Mucosa of stomach (tissue), 1 donor: ENCODE data around the gene DENND1C.
"Not testable (repeated sequence)": the region's sequence is repeated elsewhere in the genome, so short reads cannot be mapped to it uniquely, and the experiment has no call there.

Experiments used
- H3K27me3 ChIP-seq: one replicate; pipeline ENCODE4 v1.7.0; 2013; ENCODE audit warnings: mild to moderate bottlenecking, low read length; ENCODE audit not compliant: control insufficient read depth, insufficient read depth
- H3K36me3 ChIP-seq: one replicate; pipeline ENCODE4 v1.7.0; 2013; ENCODE audit warnings: low read length; ENCODE audit not compliant: control insufficient read depth, insufficient read depth
- H3K4me1 ChIP-seq: one replicate; pipeline ENCODE4 v1.7.0; 2013; ENCODE audit warnings: mild to moderate bottlenecking, low read length; ENCODE audit not compliant: control insufficient read depth, insufficient read depth
- H3K4me3 ChIP-seq: one replicate; pipeline ENCODE4 v1.7.0; 2013; ENCODE audit warnings: low read length
- H3K9ac ChIP-seq: one replicate; pipeline ENCODE4 v1.7.0; 2013; ENCODE audit warnings: mild to moderate bottlenecking, low read length, moderate library complexity
- H3K9me3 ChIP-seq: one replicate; pipeline ENCODE4 v1.7.0; 2013; ENCODE audit warnings: mild to moderate bottlenecking, low read length, moderate library complexity; ENCODE audit not compliant: control insufficient read depth
- donor health status: Pancreatic carcinoma.

DENND1C gene

DNA sequence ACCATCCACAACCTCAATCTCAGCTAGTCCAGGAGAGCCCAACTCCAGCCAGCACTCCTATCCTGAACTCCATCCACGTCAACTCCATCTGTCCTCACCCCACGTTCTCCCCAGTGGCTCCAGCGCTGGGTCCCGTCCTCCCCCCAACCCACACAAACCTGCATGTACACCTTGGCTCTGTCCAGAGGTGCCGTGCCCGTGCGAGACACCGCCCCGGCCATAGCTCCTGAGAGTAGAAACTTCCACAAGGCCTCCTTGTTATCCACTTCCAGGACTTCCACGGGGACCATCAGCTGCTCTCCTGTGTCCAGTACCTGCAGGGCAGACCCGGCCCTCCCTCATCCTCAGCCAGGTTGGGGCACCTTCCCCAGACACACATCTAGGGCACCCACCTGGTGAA lies 49.7 kb downstream of the DENND1C start:
- Histone ChIP-seq H3K9ac (no peak overlapping the region), H3K4me1 (no peaks in the 10 kb centered on the region)

GRCh38 chr19:6429419-6430221 lies 52.0 kb downstream of the DENND1C start:
- no peaks in the 10 kb centered on the region for H3K9me3 ChIP-seq
- H3K4me3 ChIP-seq: no peak overlapping the region
- H3K36me3 ChIP-seq: no peaks in the 10 kb centered on the region
- no peak overlapping the region for H3K9ac ChIP-seq
- H3K27me3 ChIP-seq: no peaks in the 10 kb centered on the region
- peaks cover 5% of the 10 kb centered on the region for H3K4me1 ChIP-seq

More for the DNA sequence above, 49.7 kb downstream of the DENND1C start:
- Histone ChIP-seq H3K27me3 (no peaks in the 10 kb centered on the region), H3K4me3 (no peak overlapping the region), H3K36me3 (no peaks in the 10 kb centered on the region), H3K9me3 (no peaks in the 10 kb centered on the region)

DNA sequence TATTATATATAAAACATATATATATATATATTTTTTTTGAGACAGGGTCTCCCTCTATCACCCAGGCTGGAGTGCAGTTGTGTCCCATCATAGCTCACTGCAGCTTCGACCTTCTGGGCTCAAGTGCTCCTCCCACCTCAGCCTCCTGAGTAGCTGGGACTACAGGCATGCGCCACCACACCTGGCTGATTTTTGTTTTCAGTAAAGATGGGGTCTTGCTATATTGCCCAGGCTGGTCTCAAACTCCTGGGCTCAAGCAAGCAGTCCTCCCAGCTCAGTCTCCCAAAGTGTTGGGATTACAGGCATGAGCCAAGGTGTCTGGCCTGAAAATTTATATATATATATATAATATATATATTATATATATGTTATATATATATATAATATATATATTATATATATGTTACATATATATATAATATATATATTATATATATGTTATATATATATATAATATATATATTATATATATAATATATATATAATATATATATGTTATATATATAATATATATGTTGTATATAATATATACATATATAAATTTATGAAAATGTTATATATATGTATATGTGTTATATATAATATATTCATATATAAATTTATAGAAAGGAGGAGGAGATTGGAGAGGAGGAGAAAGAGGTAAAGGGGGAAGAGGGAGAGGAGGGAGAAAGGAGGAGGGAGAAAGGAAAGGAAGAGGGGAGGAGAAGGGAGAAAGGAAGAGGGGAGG lies 52.7 kb downstream of the DENND1C start:
- H3K4me3 ChIP-seq, H3K9me3 ChIP-seq, H3K36me3 ChIP-seq, H3K9ac ChIP-seq, H3K27me3 ChIP-seq, H3K4me1 ChIP-seq: not testable (repeated sequence)

DNA sequence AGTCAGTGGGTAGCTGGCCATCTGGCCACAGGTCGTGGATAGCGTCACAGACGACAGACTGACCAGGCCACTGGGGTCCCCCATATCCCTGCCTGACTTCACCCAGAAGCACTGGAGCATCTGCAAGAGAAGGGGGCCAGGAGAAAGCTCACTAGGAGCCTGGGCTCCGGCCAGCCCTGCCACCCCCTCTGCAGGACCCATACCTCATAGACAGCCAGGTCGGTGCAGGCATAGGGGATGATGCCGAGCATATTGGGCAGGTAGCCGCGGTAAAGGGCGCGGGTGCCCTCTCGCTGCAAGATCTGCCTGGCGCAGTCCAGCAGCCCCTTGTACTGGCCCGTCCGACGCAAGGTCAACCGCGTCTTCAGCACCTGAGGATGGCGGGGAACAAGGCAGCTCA lies 54.5 kb downstream of the DENND1C start:
- Histone ChIP-seq H3K4me1 (peaks cover 15% of the 10 kb centered on the region), H3K9ac (no peak overlapping the region), H3K4me3 (no peak overlapping the region), H3K9me3 (no peaks in the 10 kb centered on the region), H3K27me3 (no peaks in the 10 kb centered on the region), H3K36me3 (no peaks in the 10 kb centered on the region)

DNA sequence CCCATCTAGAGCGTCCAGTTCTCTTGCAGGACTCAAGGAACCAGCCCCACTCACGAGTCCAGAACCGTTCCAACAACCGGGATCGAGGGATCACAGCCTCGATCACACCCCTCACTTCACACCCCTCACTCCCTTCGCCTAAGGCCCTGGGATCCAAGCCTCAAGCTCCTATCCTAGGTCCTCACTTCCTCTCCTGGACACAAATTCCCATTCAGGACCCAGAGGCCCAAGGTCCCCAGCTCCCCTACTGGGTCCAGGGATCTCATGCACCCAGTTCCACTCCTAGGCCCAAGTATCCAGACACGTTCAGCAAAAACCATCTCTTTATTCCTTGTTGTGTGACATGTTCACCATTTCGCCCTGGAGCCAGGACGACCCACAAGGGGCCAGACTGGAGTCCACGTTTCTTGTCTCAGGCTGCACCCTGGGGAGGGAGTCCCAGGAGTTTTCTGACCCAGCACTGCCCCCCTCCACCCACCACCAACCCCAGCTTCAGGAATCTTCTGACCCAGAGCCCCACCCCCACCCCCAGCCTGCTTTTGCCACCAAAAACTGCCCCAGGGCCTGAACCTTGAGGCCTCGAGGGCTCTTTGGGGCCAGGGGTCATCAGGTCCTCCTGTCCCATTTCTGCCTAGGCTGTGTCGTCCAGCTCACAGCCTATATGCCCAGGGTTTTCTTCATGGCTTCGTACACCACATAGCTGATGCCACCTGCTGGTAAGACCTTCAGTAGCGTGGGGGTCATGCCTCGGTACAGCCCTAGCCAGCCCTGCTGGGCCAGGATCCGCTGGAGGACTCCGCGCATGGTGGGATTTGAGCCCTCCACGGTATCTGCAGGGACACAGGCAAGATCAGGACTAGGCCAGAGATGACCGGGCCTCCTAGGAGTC lies 55.6 kb downstream of the DENND1C start:
- no peak overlapping the region for H3K4me3 ChIP-seq
- H3K4me1 ChIP-seq: peaks cover 15% of the 10 kb centered on the region
- H3K36me3 ChIP-seq: no peaks in the 10 kb centered on the region
- no peak overlapping the region for H3K9ac ChIP-seq
- H3K27me3 ChIP-seq: no peaks in the 10 kb centered on the region
- H3K9me3 ChIP-seq: no peaks in the 10 kb centered on the region

- H3K4me3 ChIP-seq: no peak overlapping the region
- no peaks in the 10 kb centered on the region for H3K36me3 ChIP-seq
- no peaks in the 10 kb centered on the region for H3K9me3 ChIP-seq
- no peak overlapping the region for H3K9ac ChIP-seq
- peaks cover 15% of the 10 kb centered on the region for H3K4me1 ChIP-seq
- no peaks in the 10 kb centered on the region for H3K27me3 ChIP-seq
Observed at GRCh38 chr19:6424939-6425731, 56.5 kb downstream of the DENND1C start.

- Histone ChIP-seq H3K9ac (peak within 1 kb of the TSS; percentile 93), H3K27me3 (no peaks in the 10 kb centered on the region), H3K4me3 (peak within 1 kb of the TSS; percentile 55), H3K36me3 (peaks cover under 1% of the 10 kb centered on the region), H3K9me3 (no peaks in the 10 kb centered on the region), H3K4me1 (peaks cover 15% of the 10 kb centered on the region)
Observed at GRCh38 chr19:6424195-6424938, 57.2 kb downstream of the DENND1C start, which contains the start of gene KHSRP. KHSRP (minus strand) TSS chr19:6424811; CDS start chr19:6424701, 110 bp downstream.

DNA sequence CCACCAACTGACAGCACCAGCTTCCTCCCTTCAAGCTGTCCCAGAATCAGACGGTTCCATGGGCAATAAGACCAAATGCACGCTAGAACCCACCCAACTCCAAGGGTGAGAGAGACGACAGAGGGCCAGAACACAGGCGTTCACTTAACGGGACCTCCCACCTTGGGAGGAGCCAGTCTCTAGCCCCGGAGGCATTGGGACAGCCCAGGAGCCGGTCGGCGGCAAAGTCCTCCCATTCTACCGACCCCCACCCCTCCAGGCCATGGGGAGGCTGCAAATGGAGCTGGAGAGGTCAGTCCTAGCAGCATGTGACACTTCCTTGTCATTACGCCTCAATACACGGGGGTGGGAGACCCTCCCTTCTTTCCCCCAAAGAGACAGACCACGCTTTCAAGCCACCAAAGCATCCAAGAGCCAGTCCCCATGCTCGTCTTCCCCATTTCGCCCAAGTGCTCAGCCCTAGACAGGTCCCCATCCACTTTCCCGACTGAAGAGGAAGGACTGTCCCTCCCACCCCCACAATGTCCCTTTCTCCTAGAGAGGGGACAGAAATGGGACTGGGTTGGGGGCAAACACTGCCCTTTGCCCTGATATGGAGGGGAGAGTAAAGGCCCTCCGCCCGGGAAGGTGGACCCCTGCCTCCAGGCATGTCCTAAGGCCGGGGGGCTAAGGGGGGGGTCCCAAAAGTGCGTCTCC lies 57.9 kb downstream of the DENND1C start:
- Histone ChIP-seq H3K36me3 (peaks cover 8% of the 10 kb centered on the region), H3K4me1 (peaks cover 15% of the 10 kb centered on the region), H3K9ac (peak overlapping the region; percentile 93), H3K27me3 (no peaks in the 10 kb centered on the region), H3K9me3 (no peaks in the 10 kb centered on the region), H3K4me3 (peak overlapping the region; percentile 55)

DNA sequence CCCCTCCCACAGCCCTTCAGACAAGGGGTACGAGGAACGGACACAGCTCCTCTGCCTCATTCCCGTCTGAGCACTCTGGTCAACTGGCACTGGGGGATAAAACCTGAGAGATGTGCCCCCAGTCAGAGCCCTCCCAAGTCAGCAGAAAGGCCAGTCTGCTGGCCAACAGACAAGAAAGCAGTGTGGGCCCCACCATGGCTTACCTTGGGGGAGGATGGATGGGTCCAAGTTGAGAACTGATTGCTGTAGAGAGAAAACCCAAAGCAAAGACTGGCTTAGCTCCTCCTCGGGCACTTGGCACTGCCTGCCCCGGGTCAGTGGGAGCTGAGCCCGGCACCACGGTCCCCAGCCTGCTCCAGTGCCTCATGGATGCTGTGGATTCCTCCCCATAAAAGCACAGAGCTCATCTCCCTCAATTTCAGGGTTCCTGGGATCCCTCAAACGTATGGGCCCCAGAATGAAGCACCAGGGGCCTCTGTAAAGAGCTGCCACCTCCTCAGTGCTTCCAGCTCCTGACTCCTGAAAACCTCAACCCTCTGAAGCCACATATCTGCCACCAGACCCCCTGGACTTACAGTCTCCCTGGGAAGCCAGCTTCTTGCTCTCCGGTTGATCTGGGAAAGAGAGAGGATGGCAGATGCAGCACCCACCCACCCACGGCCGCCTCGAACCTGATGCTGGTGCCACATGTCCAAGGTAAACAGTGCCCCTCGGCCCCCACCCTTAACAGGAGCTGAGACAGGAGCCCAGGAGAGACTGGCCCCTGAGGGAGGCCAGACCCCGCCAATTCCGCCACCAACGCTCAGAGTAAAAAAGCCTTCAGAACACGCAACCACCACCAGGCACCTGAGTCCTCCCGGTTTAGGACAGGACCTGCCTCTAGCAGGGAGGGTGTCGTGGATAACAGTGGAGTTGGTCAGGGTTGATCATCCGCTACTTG lies 60.2 kb downstream of the DENND1C start:
- Histone ChIP-seq H3K9me3 (no peaks in the 10 kb centered on the region), H3K4me1 (peaks cover 15% of the 10 kb centered on the region), H3K4me3 (no peak overlapping the region), H3K27me3 (no peaks in the 10 kb centered on the region), H3K9ac (no peak overlapping the region), H3K36me3 (peaks cover 14% of the 10 kb centered on the region)

DNA sequence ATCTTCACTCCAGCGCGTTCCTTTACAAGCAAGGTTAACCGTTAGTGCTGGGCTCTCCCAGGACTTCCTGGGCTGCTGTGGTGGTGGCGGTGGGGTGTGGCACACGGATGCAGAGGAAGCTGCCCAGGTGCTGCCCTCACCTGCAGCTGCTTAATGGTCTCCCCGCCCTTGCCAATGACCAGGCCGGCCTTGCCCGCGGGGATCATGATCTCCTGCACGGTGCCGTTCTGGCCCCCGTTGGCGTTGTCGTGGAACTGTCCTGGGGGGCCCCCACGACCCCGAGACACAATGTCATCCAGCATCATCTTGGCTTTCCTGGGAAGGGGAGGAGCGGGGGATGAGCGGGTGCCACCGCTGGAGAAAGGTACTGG lies 63.0 kb downstream of the DENND1C start:
- Histone ChIP-seq H3K4me3 (no peak overlapping the region), H3K36me3 (peaks cover 17% of the 10 kb centered on the region), H3K4me1 (peaks cover 9% of the 10 kb centered on the region), H3K27me3 (no peaks in the 10 kb centered on the region), H3K9me3 (no peaks in the 10 kb centered on the region), H3K9ac (no peak overlapping the region)
